ENCODE measurements around the gene GET4.

DNA sequence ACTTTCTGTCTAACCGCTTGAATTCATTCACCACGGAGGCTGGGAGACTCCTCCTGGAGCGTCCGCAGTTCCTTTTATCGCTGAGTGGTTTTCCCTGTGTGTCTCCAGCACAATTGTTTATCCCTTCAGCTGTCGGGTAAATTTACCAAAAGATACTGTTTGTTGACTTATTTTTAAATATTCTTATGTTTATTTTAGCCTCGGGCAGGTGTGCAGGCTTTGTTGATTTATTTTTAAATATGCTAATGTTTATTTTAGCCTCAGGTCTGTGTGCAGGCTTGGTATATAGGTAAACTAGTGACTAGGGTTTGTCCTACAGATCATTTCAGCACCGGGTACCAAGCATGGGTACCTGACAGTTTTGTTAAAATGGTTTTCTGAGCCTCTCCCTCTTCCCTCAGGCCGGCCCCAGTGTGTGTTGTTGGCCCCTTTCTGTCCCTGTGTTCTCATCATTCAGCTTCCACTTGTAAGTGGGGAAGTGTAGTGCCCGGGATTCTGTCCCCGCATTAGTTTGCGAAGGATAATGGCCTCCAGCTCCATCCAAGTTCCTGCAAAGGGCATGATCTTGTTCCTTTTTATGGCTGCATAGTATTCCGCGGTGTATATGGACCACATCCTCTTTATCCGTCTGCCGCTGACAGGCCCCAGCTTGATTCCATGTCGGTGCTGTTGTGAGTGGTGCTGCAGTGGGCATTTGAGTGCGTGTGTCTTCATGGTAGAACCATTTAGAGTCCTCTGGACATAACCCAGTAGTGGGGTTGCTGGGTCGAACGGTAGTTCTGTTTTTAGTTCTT, 5.3 kb downstream of the GET4 start:
- TF ChIP-seq, protein P1, sequence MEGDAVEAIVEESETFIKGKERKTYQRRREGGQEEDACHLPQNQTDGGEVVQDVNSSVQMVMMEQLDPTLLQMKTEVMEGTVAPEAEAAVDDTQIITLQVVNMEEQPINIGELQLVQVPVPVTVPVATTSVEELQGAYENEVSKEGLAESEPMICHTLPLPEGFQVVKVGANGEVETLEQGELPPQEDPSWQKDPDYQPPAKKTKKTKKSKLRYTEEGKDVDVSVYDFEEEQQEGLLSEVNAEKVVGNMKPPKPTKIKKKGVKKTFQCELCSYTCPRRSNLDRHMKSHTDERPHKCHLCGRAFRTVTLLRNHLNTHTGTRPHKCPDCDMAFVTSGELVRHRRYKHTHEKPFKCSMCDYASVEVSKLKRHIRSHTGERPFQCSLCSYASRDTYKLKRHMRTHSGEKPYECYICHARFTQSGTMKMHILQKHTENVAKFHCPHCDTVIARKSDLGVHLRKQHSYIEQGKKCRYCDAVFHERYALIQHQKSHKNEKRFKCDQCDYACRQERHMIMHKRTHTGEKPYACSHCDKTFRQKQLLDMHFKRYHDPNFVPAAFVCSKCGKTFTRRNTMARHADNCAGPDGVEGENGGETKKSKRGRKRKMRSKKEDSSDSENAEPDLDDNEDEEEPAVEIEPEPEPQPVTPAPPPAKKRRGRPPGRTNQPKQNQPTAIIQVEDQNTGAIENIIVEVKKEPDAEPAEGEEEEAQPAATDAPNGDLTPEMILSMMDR (IDR thresholded peaks at IDR 0.05): no peak
- TF ChIP-seq POLR2A (IDR thresholded peaks at IDR 0.05): no peak
